ENCODE results near the gene NUPR1.

- no peak for TF ChIP-seq CTCF (conservative IDR thresholded peaks at IDR 0.05; ENCODE audit: low read length)
- TF ChIP-seq EZH2phosphoT487 (IDR thresholded peaks at IDR 0.05; ENCODE audit: borderline replicate concordance), result no peak
These were observed 43.5 kb downstream of the NUPR1 start for GRCh38 chr16:28495098-28495793.

Data from Loucy (cell line).